Activated CD4-positive, CD25-positive, alpha-beta regulatory T cell (primary cell): ENCODE data around the gene CCBE1.
"Not testable (repeated sequence)": the region's sequence is repeated elsewhere in the genome, so short reads cannot be mapped to it uniquely, and the experiment has no call there.

Experiments
- DNase-seq, 4 experiments: peaks; one replicate each; lab custom pipeline; 2025; lab: John Stamatoyannopoulos, UW

The CCBE1 gene

DNA sequence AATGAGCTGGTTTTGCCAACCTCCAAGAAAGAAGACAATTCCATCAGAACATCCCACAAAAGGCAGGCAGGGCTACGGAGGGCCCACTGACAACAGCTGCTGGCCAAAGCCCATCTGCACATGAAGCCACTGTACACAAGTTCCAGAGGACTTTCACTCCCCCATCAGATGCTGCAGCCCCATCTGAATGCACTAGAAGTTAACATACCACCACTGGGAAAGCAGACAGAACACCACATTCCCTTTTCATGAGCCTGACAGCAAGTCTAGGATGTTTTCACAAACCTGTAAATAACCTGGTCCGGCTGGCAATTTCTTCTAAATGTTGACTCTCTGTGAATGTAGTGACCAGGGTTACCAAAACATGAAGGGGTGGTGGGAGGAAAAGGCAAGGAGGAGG, 41.5 kb downstream of the CCBE1 start:
- no peak for DNase-seq

- DNase-seq, result no peak
Measured at GRCh38 chr18:59651071-59651470, 46.2 kb downstream of the CCBE1 start.

- DNase-seq, result no peak
Measured at GRCh38 chr18:59650266-59650820, 46.9 kb downstream of the CCBE1 start.

- no peak for DNase-seq
Measured at GRCh38 chr18:59649591-59649990, 47.6 kb downstream of the CCBE1 start.

GRCh38 chr18:59648469-59648868, 48.8 kb downstream of the CCBE1 start:
- DNase-seq, result not testable (repeated sequence)

DNA sequence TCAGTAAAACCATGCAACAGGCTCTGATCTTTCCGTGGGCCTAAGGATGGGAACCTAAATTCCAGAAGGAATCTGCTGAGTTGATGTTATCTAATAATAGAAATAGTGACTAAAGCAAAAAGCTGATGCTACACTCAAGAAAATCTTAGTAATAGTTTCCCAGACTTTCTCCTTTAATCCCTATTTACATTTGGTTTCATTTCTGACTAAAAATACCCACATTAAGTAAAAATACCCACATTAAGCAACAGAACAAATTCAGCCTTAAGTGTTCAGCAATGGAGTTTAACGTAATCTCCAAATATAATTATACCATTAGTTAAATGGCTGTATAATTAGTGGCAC, 50.3 kb downstream of the CCBE1 start:
- DNase-seq, result no peak

GRCh38 chr18:59646228-59646962, 50.8 kb downstream of the CCBE1 start:
- DNase-seq, result no peak

DNA sequence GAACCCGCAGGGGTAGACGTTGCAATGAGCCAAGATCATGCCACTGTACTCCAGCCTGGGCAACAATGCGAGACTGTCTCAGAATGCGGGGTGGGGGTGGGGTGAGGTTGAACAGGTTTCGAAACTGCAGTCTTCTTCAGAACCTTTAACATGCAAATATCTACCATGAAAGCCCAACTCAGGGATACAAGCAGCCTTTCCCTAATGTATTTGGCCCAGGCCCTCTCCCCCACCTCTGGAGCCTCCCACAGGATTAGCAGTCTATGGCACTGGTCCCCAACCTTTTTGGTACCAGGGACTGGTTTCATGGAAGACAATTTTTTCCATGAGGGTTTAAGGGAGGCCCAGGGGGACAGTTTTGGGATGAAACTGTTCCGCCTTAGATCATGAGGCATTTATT, 53.5 kb downstream of the CCBE1 start:
- DNase-seq, result no peak

DNA sequence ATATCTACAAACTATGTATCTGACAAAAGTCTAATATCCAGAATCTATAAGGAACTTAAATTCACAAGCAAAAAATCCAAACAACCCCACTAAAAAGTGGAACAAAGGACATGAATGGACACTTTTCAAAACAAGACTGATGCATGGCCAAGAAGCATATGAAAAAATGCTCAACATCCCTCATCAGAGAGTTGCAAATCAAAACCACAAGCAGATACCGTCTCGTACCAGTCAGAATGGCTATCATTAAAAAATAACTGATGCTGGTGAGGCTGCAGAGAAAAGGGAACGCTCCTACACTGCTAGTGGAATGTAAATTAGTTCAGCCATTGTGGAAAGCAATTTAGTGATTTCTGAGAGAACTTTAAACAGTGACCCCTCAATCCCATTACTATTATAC, 56.5 kb downstream of the CCBE1 start:
- no peak for DNase-seq

- DNase-seq, result no peak
Measured at GRCh38 chr18:59639821-59640220, 57.4 kb downstream of the CCBE1 start.

DNA sequence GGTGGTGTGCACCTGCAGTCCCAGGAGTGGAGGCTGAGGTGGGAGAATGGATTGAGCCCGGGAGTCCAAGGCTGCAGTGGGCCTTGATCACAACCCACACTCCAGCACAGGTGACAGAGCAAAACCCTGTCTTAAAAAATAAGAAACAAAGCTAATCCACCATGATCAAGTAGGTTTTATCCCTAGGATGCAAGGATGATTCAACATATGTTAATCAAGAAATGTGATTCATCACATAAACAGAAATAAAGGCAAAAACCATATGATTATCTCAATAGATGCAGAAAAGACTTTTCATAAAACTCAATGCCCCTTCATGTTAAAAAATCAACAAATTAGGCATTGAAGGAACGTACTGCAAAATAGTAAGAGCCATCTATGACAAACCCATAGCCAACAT, 58.1 kb downstream of the CCBE1 start:
- DNase-seq, result no peak

DNA sequence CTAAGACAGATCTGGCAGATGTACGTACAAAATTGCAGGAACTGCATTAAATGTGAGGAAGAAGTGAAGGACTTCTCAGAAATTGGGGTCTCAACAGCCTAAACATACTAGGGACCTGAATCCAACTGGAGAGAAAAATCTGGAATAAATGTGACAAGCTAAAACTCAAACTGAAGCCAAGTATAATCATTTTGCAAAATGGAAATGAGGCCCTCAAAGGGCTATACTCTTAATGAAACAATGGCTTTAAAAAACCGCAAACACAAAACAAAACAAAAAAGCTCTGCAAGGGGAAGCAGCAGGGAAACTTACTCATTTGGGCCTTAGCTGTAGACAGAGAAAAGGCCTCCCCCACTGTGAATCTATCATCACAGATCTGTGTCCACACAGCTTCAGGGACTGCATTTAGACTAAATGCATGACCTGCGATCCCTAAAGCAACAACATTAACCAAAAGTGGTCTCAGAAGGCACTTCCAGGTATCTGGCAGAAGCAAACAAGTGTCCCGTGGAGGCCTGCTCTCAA, 63.2 kb downstream of the CCBE1 start:
- no peak for DNase-seq

GRCh38 chr18:59633317-59633716, 63.9 kb downstream of the CCBE1 start:
- DNase-seq, result no peak

GRCh38 chr18:59631583-59632181, 65.5 kb downstream of the CCBE1 start:
- no peak for DNase-seq

DNA sequence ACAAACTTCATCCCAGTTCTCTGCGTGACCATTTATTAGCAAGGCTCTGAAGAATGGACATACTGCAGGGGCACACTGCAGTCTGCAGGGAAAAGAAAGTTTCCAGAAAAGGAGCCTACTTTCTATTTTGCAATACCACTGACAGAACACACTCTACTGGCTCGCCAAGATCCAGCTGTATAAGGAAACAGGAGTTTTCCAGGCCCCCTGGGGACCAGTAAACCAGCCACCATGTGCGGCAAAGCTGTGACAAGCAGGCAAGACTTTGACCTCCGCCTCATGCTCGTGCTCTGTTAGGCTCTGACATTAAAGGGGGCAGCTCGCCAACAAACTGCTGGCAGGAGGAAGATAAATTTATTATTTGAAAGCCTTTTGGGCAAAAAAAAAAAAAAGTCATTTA, 67.3 kb downstream of the CCBE1 start:
- no peak for DNase-seq

DNA sequence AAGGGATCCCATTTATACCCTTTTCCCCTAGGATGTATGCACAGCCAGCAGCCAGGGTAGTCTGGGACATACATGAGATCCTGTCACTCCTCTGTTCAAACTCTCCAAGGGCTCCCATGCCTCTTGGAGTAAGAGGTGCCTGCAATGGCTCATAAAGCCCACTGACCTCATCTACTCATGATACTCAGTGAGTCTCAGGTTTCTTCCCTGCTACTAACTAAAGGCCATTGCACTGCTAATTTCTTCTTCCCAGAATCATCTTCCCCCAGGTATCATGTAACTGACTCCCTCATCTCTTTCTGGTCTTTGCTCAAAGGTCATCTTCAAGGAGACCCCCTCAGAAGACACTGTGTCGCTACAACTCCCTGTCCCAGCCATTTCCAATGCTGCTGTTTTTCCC, 68.2 kb downstream of the CCBE1 start:
- DNase-seq, result no peak

DNA sequence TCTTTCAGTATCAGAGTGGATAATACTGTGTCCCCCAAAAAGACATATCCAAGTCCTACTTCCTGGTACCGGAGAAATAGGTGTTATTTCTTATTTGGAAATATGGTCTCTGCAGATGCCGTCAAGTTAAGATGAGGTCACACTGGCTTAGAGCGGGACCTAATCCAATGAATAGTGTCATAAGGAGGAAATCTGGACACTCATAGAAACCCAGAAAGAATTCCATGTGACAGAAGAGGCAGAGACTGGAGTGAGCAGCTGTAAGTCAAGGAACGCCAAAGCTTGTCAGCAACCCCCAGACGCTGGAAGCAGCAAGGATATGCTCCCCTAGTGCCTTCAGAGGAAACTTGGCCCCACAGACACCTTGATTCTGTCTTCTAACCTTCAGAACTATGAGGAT, 69.8 kb downstream of the CCBE1 start:
- no peak for DNase-seq

GRCh38 chr18:59624369-59624765, 72.9 kb downstream of the CCBE1 start:
- no peak for DNase-seq

DNA sequence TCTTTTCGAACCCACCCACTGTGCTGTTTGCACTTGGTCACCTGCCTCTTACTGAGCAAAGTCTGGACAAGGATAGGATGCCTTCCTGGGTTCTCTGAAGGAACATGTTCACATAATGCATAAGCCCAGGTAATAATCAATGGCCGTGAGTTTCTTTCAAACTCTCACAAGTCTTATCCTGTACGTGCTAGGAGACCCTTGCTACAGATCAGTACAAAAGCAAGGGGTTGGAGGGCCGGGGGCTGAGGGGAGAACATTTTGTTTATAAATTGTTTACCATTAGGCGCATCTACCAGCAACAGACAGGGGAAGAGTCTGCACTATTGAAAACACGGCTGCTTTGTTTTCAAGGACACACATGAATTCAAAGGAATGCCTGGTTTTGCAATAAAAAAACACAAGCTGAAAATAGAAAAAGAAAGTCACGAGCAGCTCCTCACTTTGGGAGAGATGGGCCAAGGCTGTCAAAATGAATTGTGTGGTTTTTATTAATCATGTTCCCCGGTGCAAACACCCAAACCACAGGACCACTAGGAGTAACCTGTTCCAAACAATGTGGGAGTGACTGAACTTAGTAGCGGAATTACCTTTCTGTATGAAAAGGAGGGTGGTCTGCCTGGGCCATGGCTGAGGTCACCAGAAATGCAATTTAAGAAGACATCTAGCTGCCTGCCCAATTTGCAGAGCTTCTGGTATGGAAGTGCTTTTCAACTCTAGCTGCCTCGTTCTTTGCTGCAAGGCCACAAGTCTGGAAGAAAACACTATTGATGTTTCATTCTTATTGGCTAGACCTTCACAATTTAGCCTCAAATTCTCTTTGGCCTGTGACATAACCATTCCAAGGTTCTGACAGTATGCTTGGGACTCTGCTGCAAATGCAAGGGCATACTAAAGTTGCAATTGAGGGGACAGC, 73.5 kb downstream of the CCBE1 start:
- DNase-seq, result no peak

- DNase-seq, result no peak
Measured at GRCh38 chr18:59621027-59621426, 76.2 kb downstream of the CCBE1 start.

DNA sequence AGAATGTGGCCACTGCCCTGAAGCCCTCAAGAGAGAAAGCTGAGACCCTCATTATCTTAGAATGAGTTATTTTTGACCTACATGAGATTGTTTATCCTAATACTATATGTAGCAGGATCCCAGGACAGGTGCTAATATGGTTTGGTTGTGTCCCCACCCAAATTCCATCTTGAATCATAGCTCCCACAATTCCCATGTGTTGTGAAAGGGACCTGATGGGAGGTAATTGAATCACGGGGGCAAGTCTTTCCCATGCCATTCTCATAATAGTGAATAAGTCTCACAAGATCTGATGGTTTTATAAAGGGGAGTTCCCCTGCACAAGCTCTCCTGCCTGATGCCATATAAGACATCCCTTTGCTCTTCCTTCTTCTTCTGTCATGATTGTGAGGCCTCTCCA, 76.8 kb downstream of the CCBE1 start:
- DNase-seq, result no peak

- no peak for DNase-seq
Measured at GRCh38 chr18:59619816-59620215, 77.4 kb downstream of the CCBE1 start.
